Lung (tissue), 12 donors: ENCODE results near the gene PRXL2B. TPM values are rescaled to one million over a fixed set of nuclear protein-coding genes. Genes with fewer than 3 reads are reported as not detected.
A peak's percentile ranks its signal among the peaks of the same experiment; 100 is the strongest.

Experiments used
- ATAC-seq: fragments of 200-7000 bp; cut with Tn5 transposase; one replicate; pipeline ENCODE4 v1.9.1; 2020; ENCODE audit warnings: moderate number of reproducible peaks; ENCODE audit not compliant: insufficient read depth, low FRiP score
- DNase-seq, 3 donors: peaks; one replicate each; pipeline ENCODE4 v3.0.0-alpha.2; 2013 to 2017
- H3K27ac ChIP-seq, 2 donors: one replicate each; pipeline ENCODE4 v1.5.1; 2013; ENCODE audit warnings: mild to moderate bottlenecking in 2 of 2, moderate library complexity in 2 of 2, control low read depth in 1 of 2, inconsistent platforms in 1 of 2, low read depth in 1 of 2, low read length in 1 of 2
- H3K27me3 ChIP-seq, 3 donors: one replicate each; pipeline ENCODE4 v1.5.1; 2013; ENCODE audit warnings: low read length in 2 of 3; ENCODE audit not compliant: control insufficient read depth in 3 of 3, insufficient read depth in 3 of 3
- H3K36me3 ChIP-seq, 4 donors: one replicate each; pipeline ENCODE4 v1.5.1; 2013; ENCODE audit warnings: low read length in 4 of 4, mild to moderate bottlenecking in 1 of 4, moderate library complexity in 1 of 4; ENCODE audit not compliant: control insufficient read depth in 4 of 4, insufficient read depth in 4 of 4
- H3K4me1 ChIP-seq, 5 donors: one replicate each; pipeline ENCODE4 v1.5.1; 2013; ENCODE audit warnings: low read length in 5 of 5, mild to moderate bottlenecking in 2 of 5, moderate library complexity in 1 of 5; ENCODE audit not compliant: control insufficient read depth in 5 of 5, insufficient read depth in 5 of 5
- H3K4me3 ChIP-seq: one replicate; pipeline ENCODE4 v1.5.1; 2013; ENCODE audit warnings: mild to moderate bottlenecking, control low read depth, moderate library complexity
- H3K9ac ChIP-seq, 2 donors: one replicate each; pipeline ENCODE4 v1.5.1; 2013; ENCODE audit warnings: low read length in 2 of 2, control low read depth in 1 of 2; ENCODE audit not compliant: insufficient read depth in 1 of 2
- H3K9me3 ChIP-seq, 4 donors: one replicate each; pipeline ENCODE4 v1.5.1; 2013; ENCODE audit warnings: low read length in 3 of 4, mild to moderate bottlenecking in 1 of 4, moderate library complexity in 1 of 4; ENCODE audit not compliant: control insufficient read depth in 4 of 4, insufficient read depth in 3 of 4
- CTCF ChIP-seq: IDR thresholded peaks from 2 replicates; pipeline ENCODE4 v1.5.1; 2012; ENCODE audit warnings: mild to moderate bottlenecking; ENCODE audit errors: control extremely low read depth, extremely low read depth
- WGBS, 2 donors: extraction: QIAGEN DNeasy Blood & Tissue Kit; methylation state at CpG; one replicate each; pipeline ENCODE4 v1.1.7; 2013; 5-methylcytosine and 5-hydroxymethylcytosine counted together
- polyA plus RNA-seq, 2 donors: library from polyadenylated mRNA; stranded (reverse); fragments of 200-250 nt; gene quantifications; one replicate each; pipeline ENCODE4 v1.2.1, GENCODE V29; 2013
- total RNA-seq, 2 donors: library from RNA; depleted of rRNA in 1 of 2; stranded (reverse); fragments of >200 nt in 1 of 2; gene quantifications; one replicate each; pipeline ENCODE4 v1.2.1, GENCODE V29; 2014 to 2021
- donor health status: control.
- donor health status: control.
- donor health status: Bipolar disorder and iron deficiency.
- donor health status: healthy.
- donor health status: DM: yes; HTN: yes; CAD: no.

PRXL2B gene
- total and polyA plus RNA-seq, 4 donors, result 17.8 to 39.8 (median 27.0) TPM

GRCh38 chr1:2611031-2611501 lies 24.5 kb downstream of the PRXL2B start:
- Histone ChIP-seq H3K27ac (no peak overlapping the region), H3K4me1 (peaks cover 0 to 38% (median 4%) of the 10 kb centered on the region in 5 donors), H3K9ac (no peak overlapping the region), H3K4me3 (peak overlapping the region; percentile 5), H3K36me3 (no peaks in the 10 kb centered on the region), H3K27me3 (no peaks in the 10 kb centered on the region), H3K9me3 (peaks cover 0 to 11% (median 4%) of the 10 kb centered on the region in 4 donors)
- TF ChIP-seq CTCF, result no peak
- ATAC-seq (no peak), DNase-seq (peak; percentile 78 to 85 (median 85))
- 15 to 19% methylated on average over 24 of the region's 24 CpGs for WGBS, 2 donors

GRCh38 chr1:2611621-2612437 lies 25.3 kb downstream of the PRXL2B start:
- H3K9me3 ChIP-seq, result peaks cover 0 to 16% (median 4%) of the 10 kb centered on the region in 4 donors
- H3K36me3 ChIP-seq, result no peaks in the 10 kb centered on the region
- WGBS, 2 donors, result 88 to 93% methylated on average over 19 of the region's 19 CpGs
- no peak overlapping the region for H3K4me3 ChIP-seq
- no peak for TF ChIP-seq CTCF
- ATAC-seq, result no peak
- peaks cover 0 to 30% (median 4%) of the 10 kb centered on the region in 5 donors for H3K4me1 ChIP-seq
- no peak overlapping the region for H3K9ac ChIP-seq
- no peak for DNase-seq
- no peaks in the 10 kb centered on the region for H3K27me3 ChIP-seq
- H3K27ac ChIP-seq, result no peak overlapping the region

GRCh38 chr1:2612591-2613365 lies 26.2 kb downstream of the PRXL2B start:
- H3K27me3 ChIP-seq, result no peaks in the 10 kb centered on the region
- DNase-seq (peak in 1 of 3 donors; percentile 36), ATAC-seq (no peak)
- TF ChIP-seq CTCF, result no peak
- no peak overlapping the region for H3K27ac ChIP-seq
- no peaks in the 10 kb centered on the region for H3K36me3 ChIP-seq
- H3K4me3 ChIP-seq, result no peak overlapping the region
- WGBS, 2 donors, result 86 to 88% methylated on average over 11 of the region's 11 CpGs
- H3K4me1 ChIP-seq, result peaks cover 0 to 21% (median 4%) of the 10 kb centered on the region in 5 donors
- H3K9me3 ChIP-seq, result peaks cover 0 to 16% (median 4%) of the 10 kb centered on the region in 4 donors
- no peak overlapping the region for H3K9ac ChIP-seq
